Renal cortical epithelial cell (primary cell): ENCODE data around the gene KCNMA1. TPM values are rescaled to one million over a fixed set of nuclear protein-coding genes. Genes with fewer than 3 reads are reported as not detected.

Source experiments
- DNase-seq: peaks from one replicate; pipeline ENCODE4 v3.0.0-alpha.2; 2011; ENCODE audit warnings: low read depth
- total RNA-seq: library from RNA; depleted of rRNA; stranded (reverse); fragments of >200 nt; gene quantifications from 2 replicates; pipeline ENCODE4 v1.2.3, GENCODE V29; 2014

Gene KCNMA1
- total RNA-seq, 1 donor from 2014 or later: 12.9 TPM

DNA sequence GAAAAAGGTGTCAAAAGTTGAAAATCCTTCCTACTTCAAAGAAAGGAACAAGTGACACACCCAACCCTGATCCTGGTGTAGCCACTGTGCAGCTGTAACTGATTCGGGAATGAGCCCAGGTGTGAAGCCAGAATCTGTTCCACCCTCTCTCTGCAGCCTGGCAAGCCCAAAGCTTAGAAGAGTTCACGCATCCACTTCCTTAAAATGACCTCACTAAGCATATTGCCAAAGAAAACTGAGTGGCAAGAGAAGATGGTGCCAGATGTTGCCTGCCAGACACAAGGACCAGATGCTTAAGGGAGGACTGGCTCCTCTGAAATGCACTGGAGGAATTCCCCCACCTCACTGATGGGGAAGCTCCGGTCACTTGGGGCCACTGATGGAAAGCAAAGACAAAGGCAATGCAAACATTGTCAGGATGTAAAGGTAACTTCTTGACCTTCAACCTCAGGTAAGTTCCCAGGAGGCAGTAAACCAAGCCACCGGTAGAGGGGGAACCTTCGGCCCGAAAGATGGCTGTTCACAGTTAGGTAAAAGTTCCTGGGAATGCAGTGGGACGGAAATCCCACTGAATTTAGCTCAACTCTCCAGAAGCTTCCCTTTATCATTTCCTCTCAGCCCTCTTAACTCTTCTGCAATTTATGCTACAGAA, 554.9 kb downstream of the KCNMA1 start:
- DNase-seq: no peak

DNA sequence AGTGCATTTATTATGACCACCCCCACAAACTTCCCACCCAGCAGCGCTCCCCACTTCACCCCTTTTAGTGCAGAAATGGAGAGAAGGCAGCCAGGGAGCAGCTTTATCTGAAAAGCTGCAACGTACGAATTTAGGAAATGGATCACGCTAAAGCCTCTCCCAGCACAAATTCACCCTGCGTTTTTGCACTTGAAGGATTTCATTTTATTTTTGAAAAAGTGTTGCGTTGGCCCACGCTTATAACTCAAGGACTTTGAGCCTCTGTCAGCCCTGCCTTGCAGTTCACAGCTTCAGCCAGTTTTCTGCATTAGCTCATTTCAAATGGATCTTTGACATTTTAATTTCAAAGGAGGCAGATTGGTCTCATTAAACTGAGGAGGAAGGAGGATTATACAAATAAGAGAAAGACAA, 556.1 kb downstream of the KCNMA1 start:
- DNase-seq: no peak

- no peak for DNase-seq
Measured at GRCh38 chr10:77080361-77081027, 557.1 kb downstream of the KCNMA1 start.

- DNase-seq: no peak
Measured at GRCh38 chr10:77079592-77080300, 557.9 kb downstream of the KCNMA1 start.

- no peak for DNase-seq
Measured at GRCh38 chr10:77077316-77077945, 560.2 kb downstream of the KCNMA1 start.

DNA sequence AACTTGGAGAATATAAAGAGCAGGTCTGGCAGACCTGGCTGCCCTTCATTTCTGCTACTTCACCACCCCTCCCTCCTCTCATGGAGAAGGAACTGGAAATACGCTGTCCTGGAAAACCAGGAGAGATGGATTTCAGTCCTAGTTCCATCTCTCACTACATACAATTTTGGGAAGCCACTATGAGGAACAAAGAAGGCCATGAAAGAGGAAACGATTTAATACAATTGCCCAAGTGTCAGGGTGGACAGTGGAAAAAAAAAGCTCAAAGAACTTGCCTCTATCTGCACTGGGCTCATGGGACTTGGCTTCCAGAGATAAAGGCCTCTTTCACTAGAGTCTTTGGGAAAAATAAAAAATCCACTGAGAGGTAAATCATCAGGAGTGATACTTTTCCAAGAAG, 561.7 kb downstream of the KCNMA1 start:
- no peak for DNase-seq

GRCh38 chr10:77074104-77074624, 563.4 kb downstream of the KCNMA1 start:
- DNase-seq: no peak

DNA sequence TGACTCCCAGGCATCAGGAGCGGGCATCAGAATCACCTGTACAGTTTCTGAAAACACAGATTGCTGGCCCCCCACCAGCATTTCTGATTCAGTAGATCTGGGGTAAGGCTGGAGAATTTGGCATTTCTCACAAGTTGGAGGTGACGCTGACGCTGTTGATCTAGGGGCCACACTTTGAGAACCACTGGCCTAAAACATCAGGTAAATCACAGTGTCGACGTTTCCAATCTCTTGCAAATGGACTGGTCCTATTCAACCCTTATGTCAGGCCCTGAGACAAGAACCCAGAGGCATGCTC, 564.0 kb downstream of the KCNMA1 start:
- no peak for DNase-seq

GRCh38 chr10:77072836-77073662, 564.6 kb downstream of the KCNMA1 start:
- DNase-seq: no peak

- DNase-seq: no peak
Measured at GRCh38 chr10:77072361-77072835, 565.2 kb downstream of the KCNMA1 start.

DNA sequence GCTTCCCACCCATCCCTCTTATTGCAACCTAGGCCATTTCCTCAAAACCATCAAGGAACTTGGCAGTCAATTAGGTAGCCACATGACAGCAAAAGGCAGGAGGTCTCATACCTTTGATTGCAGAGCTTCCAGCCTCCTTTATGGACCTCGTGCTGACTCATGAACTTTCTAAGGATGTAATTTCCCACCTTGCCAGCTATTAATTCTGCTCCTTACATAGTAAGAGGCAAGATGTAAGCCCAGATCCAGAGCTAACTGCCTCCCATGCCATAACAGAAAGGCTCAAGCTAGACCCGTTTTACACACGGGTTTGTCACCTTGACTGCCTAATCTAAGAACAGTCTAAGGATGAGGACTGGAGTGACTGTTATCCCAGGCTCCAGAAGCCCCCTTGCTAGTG, 565.7 kb downstream of the KCNMA1 start:
- DNase-seq: no peak

GRCh38 chr10:77071001-77071511, 566.6 kb downstream of the KCNMA1 start:
- DNase-seq: no peak

- DNase-seq: no peak
Measured at GRCh38 chr10:77070346-77070745, 567.3 kb downstream of the KCNMA1 start.

GRCh38 chr10:77068969-77069368, 568.6 kb downstream of the KCNMA1 start:
- DNase-seq: no peak

GRCh38 chr10:77068272-77068671, 569.3 kb downstream of the KCNMA1 start:
- no peak for DNase-seq

- no peak for DNase-seq
Measured at GRCh38 chr10:77062381-77062780, 575.2 kb downstream of the KCNMA1 start.

- no peak for DNase-seq
Measured at GRCh38 chr10:77060913-77061312, 576.7 kb downstream of the KCNMA1 start.

DNA sequence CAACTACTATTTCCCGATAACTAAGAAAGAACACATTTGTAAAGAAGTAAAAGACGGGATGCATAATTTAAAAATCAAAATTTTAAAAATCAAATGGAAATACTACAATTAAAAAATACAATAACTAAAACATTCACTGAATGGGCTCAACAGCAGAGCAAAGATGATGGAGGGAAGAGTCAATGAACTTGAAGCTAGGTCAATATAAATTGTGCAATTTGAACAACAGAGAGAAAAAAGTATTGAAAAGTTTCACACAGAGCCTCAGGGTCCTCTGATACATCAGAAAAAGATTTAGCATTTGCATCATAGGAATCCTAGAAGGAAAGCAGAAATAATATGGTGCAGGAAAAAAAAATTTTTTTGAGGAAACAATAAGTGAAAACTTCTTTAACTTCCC, 581.0 kb downstream of the KCNMA1 start:
- DNase-seq: no peak

- DNase-seq: no peak
Measured at GRCh38 chr10:77052593-77052992, 585.0 kb downstream of the KCNMA1 start.

DNA sequence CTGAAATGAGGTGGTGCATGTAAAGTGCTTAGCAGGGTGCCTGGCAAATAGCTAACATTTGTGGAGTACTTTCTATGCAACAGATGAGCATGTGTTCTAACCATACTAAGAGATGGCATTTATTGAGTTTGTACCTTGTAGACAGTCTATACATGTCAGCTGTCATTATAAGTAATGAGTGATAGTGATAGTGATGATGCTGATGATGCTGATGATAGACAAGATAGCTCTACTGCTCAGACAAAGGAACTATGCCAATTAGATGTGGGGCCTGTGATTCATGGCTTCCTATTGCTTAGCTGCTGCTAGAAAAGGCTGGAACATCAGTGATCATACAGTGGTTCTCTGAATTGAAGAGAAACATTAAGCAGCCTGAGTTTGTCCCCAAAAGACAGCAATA, 585.8 kb downstream of the KCNMA1 start:
- no peak for DNase-seq

DNA sequence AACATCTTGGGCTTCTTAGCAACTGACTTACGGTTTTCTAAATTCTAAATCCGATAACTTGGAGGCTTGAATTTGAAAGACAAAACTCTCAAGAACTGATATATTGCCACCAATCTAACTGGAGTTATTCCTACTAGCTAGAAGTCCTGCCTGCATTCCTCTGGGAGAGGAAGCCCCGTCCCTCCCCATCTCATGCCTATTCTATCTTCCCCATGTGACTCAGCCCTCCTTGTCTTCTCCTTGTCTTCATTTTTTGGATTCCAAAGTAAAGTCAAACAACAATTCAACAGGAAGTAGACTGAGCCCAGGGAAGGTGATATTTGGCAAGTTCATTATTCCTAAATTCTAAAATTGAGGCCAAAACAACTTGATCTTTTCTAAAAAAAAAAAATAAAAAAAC, 587.7 kb downstream of the KCNMA1 start:
- DNase-seq: no peak
